ENCODE results near the gene ATP1B3. TPM values are rescaled to one million over a fixed set of nuclear protein-coding genes. Genes with fewer than 3 reads are reported as not detected.

Gene ATP1B3
- total and polyA plus RNA-seq, 10 of the 15 experiments (the other 5 are each of a cell fraction or from before 2014, with no cell fraction given), result 41.4 to 200 (median 94.0) TPM

- in situ Hi-C loops (cut with MboI), result no loop called here
- Histone ChIP-seq H2AFZ (ENCODE audit: control insufficient read depth, low read depth, low read length) (no peak overlapping the region), H3K4me1 (ENCODE audit: control insufficient read depth, insufficient read depth, low read length) (no peaks in the 10 kb centered on the region), H3K4me2 (ENCODE audit: control insufficient read depth, insufficient read depth) (no peak overlapping the region), H3K4me3 (no peak overlapping the region), H4K20me1 (ENCODE audit: control insufficient read depth, insufficient read depth) (no peaks in the 10 kb centered on the region), H3K36me3 (ENCODE audit: control insufficient read depth in 2 of 2, insufficient read depth in 2 of 2, low read length in 1 of 2) (peaks cover 0 to 6% of the 10 kb centered on the region in 2 experiments; a peak in 2 of 4 replicates), H3K27me3 (replicated peaks in 1 of 2; ENCODE audit: control insufficient read depth in 2 of 2, insufficient read depth in 2 of 2, low read length in 1 of 2) (no peaks in the 10 kb centered on the region), H3K9me3 (replicated peaks; ENCODE audit: control insufficient read depth, insufficient read depth, low read length) (no peaks in the 10 kb centered on the region), H3K27ac (ENCODE audit: control insufficient read depth, insufficient read depth) (no peak overlapping the region), H3K79me2 (ENCODE audit: control insufficient read depth, insufficient read depth, low read length) (no peaks in the 10 kb centered on the region), H3K9ac (ENCODE audit: control insufficient read depth, insufficient read depth, low read length) (no peak overlapping the region)
- no peak for DNase-seq (ENCODE audit: low read depth, low spot score)
- ChIA-PET CTCF (interaction anchor here (0.9 to 2.0 kb wide), 2 partner anchors 10 to 11 kb away, joined by 3 to 5 read pairs; no protein-coding TSS in a partner anchor), SMC1A (ENCODE audit: uncharacterized antibody, unreplicated experiment) (interaction anchor here (0.6 to 1.2 kb wide), 2 partner anchors 55 to 72 kb away, joined by 3 read pairs; no protein-coding TSS in a partner anchor), RAD21 (ENCODE audit: unreplicated experiment) (no interaction called here), POLR2A (interaction anchor here (0.6 to 0.7 kb wide), 2 partner anchors 79 to 906 kb away, joined by 4 to 9 read pairs; no protein-coding TSS in a partner anchor)
- no peak for ATAC-seq
- WGBS (ENCODE audit: insufficient coverage, insufficient replicate concordance, low lambda C conversion rate, missing lambda C conversion rate), result 100% methylated on average over 1 of the region's 1 CpG
- no TSS peak for BruUV-seq (replicated peaks)
- no peak for FAIRE-seq
- TF ChIP-seq RFX5 (IDR thresholded peaks at IDR 0.05; ENCODE audit: low read depth, low read length) (no peak), KAT2A (conservative IDR thresholded peaks at IDR 0.05; ENCODE audit: control insufficient read depth, low read depth, low read length) (no peak), CEBPZ (IDR thresholded peaks at IDR 0.05; ENCODE audit: low read depth, low read length) (no peak), ZNF207 (IDR thresholded peaks at IDR 0.05; ENCODE audit: borderline replicate concordance) (no peak), SRF (IDR thresholded peaks at IDR 0.05; ENCODE audit: low read depth in 2 of 2, low read length in 2 of 2) (no peak), BCL11A (IDR thresholded peaks at IDR 0.05; ENCODE audit: low read depth, low read length) (no peak)
- TF ChIP-seq, protein P1, sequence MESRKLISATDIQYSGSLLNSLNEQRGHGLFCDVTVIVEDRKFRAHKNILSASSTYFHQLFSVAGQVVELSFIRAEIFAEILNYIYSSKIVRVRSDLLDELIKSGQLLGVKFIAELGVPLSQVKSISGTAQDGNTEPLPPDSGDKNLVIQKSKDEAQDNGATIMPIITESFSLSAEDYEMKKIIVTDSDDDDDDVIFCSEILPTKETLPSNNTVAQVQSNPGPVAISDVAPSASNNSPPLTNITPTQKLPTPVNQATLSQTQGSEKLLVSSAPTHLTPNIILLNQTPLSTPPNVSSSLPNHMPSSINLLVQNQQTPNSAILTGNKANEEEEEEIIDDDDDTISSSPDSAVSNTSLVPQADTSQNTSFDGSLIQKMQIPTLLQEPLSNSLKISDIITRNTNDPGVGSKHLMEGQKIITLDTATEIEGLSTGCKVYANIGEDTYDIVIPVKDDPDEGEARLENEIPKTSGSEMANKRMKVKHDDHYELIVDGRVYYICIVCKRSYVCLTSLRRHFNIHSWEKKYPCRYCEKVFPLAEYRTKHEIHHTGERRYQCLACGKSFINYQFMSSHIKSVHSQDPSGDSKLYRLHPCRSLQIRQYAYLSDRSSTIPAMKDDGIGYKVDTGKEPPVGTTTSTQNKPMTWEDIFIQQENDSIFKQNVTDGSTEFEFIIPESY (IDR thresholded peaks at IDR 0.05), result no peak
- intact Hi-C loops (cut with micrococcal nuclease; ENCODE audit: unreplicated experiment), result no loop called here
Measured at GRCh38 chr3:141971571-141971970, 95.1 kb downstream of the ATP1B3 start.

Data from GM12878 (cell line).